ENCODE results near the gene SLC7A1.
A peak's percentile ranks its signal among the peaks of the same experiment; 100 is the strongest.

The SLC7A1 gene

GRCh38 chr13:29507356-29507755 lies 88.1 kb downstream of the SLC7A1 start:
- peak; percentile 73 for DNase-seq

- DNase-seq = no peak
Measured at GRCh38 chr13:29505950-29506349, 89.5 kb downstream of the SLC7A1 start.

DNA sequence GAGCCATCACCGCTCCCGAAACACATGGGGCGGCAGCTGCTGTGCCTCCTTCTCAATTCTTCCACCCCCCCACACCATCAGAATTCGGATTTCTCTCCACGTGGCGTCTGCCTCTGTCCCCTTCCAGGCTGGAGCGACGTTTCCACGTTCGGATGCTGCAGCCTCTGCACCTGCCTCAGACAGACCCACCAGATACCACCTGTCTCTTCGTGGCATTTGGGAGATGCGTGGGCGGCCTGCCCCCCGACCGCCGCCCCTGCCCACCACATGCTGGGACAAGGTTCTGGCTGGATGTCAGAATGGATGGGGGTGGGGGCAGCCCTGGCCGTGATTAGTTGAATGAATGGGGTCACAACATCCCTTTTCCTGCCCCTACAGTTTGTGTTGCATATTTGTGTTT lies 90.0 kb downstream of the SLC7A1 start:
- no peak for DNase-seq

DNA sequence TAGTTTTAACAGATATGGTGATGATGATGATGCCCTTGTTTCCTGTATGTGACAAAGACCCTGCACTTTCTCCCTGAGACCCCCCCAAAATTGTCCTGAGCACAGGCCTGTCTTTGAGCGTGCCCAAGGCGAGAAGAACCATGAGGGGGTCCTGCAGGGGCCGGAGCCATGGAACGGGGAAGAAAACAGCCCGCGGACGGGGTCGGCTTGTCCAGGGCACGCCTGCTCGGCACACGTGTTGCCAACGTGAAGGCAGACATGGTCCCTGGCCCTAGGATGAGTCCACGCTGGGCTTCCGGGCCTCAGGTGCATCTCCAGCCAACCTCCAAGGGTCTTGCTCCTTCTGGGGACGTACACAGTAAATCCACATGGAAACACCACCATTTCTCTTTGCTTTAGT lies 90.8 kb downstream of the SLC7A1 start:
- no peak for DNase-seq

GRCh38 chr13:29503041-29503837 lies 92.2 kb downstream of the SLC7A1 start:
- no peak for DNase-seq

DNA sequence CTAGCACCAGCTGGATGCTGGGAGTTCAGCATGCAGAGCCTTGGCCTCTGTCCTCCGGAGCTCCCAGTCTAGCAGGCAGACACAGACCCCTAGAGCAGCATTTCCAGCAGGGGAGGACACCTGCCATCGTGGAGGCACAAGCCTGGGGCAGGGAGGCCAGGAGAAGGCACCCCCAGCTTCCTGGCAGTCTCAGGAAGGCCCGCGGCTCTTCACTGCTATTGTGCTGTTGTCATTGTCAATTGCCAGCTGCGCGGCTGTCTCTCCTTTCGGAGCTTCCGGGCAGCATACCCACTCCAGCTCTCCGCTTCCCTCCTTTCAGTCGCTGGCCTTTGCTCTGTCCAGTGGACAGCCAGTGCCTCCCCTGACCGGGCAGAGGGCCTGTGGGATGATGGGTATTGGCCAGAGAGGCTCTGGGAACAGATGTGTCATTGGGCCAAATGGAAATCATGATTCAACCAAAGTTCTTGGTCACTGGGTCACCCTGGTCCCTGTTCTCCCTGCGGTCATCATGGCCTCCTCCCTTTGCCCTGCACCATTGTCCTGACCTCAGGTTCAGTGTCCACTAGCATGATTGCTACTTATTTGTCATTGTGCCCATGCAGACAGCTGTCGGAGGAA lies 93.0 kb downstream of the SLC7A1 start:
- DNase-seq = no peak

DNA sequence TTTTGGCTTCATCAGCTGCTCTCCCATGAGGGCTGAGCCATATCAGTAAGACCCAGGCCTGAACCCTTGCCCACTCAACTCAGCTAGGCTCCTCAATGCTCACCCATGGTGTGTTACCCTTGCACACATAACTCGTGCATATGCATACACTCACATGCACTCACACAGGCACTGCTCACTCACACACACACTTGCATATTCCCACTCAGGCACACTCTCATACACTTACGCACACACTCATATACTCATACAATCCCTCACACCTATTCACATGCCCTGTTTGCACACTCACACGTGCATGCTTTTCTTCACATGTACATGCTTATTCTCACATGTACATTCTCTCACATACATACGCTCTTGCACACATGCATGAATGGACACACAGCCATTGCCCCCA lies 93.8 kb downstream of the SLC7A1 start:
- no peak for DNase-seq

GRCh38 chr13:29500386-29500785 lies 95.1 kb downstream of the SLC7A1 start:
- no peak for DNase-seq

DNA sequence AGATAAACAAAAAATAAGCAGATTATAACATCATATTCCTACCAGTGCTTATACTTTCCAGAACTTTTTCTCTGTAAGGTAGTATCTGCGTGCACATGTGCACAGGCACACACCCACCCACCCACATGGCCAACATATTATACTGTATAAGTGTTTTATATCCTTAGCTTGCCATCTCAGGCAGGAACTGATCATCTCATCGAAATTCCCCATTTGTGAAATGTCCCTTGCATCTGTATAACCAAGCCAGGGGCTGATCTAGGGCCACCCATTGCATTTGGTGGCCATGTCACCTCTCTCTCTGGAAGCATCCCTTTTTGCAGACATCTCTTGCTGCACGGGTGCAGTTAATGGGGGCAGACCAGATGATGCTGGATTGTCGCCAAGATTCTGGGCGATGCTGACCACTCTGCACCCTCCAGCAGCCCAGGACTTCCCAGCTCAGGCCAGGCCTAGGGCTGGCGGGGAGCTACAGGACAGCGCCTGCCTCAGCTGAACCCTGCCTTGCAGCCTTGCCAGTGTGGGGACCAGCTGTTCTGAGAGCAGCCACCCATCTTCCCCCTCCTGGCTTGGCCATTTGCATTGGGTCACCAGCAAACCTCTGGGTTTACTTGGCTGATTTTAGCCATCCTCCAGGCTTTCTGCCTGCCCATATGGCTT lies 95.9 kb downstream of the SLC7A1 start:
- DNase-seq = no peak

DNA sequence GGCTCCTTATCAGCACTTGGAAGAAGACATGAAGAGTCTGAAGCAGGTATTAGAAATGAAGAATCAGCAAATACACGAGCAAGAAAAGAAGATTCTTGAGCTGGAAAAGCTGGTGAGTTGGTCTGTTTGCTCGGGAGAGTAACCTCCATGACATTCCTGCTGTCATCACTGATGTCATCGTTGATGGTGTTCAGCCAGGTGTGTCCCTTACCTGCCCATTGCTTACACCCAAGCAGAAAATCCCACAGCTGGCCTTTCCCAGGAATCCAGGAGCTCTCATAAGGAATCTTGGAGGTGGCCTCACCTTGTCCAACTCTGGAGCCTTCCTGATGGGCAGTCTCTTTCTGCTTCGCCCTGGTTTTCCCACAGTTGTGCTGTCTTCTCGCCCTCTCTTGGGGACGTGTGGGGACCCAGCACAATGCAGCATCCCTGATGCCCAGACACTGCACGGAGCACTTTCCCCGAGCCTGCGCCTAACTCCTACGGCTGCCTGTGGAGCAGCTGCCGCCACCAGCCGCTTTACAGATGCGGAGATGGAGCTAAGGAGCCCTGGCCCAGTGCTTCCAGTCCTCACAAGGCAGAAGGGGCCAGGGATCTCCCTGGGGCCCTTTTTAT lies 97.0 kb downstream of the SLC7A1 start:
- no peak for DNase-seq

DNA sequence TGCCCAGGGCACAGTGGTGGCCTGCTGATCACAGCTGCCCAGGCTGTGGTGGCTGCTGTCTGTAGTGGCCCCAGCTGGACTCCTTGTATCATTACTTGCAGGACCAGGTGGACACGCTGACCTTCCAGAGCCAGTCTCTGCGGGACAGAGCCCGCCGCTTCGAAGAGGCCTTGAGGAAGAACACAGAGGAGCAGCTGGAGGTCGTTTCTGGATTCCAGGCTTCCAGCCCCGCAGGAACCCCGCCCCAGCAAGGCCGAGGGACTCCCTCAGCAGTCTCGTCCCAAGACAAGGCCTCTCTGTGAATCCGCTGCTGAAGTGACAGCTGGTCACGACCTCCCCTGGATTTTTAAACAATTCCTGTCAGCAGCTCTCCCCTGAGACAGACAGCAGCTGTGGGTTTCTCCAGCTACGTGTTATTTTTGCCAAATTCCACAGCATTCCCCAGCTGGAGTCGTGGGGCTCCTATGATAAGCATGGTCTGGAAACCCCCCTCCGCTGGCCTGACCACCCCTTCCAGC lies 98.3 kb downstream of the SLC7A1 start:
- DNase-seq = no peak

DNA sequence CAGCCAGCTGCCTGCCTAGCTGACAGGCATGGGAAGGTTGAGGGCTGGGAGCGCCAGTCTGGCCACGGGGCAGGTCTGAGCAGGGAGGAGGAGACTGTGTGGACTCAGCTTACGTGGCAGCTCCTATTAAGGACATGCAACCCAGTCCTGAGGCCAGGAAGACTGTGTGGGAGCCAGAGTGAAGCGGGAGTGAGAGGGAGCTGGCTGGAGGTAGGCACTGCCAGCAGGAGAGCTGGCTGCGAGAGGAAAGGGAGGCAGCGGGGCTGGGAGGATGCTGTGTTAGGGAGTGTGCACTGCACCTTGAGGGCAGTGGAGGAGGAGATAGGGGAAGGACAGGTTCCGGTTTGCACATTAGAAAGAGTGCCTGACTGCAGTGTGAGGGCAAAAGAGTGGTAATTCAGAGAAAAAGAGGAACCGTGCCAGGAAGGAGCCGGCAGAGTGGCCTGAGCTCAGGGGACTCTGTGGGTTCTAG lies 99.2 kb downstream of the SLC7A1 start:
- no peak for DNase-seq

DNA sequence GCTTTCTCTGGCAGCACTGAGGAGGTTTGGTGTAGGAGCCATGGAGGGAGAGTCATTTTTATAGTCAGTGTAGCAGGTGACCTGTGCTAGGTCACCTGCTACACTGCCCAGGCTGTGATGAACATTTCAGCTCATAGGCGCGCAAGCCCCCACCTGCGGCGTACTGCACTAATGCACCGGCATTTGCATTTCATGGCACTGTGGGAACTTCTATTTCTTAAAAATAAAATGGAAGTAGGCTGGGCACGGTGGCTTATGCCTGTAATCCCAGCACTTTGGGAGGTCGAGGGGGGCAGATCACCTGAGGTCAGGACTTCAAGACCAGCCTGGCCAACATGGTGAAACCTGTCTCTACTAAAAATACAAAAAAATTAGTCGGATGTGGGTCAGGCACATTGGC lies 101.0 kb downstream of the SLC7A1 start:
- no peak for DNase-seq

- no peak for DNase-seq
Measured at GRCh38 chr13:29493796-29494195, 101.7 kb downstream of the SLC7A1 start.

DNA sequence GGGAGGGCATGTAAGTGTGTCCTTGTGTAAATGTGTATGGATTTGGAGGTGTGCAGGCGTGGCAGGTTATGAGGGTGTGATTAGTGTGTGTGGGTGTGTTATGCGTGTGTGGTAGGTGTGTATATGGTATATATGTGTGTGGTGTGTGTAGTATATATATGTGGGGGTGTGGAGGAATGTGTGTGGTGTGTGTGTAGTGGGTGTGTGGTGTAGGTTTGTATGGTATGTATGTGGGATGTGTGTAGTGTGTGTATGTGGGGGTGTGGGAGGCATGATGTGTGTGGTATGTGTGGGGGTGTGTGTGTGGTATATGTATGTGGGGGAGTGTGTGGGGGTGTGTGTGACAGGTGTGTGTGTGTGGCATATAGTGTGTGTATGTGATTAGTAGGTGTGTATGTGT lies 104.2 kb downstream of the SLC7A1 start:
- DNase-seq = no peak

DNA sequence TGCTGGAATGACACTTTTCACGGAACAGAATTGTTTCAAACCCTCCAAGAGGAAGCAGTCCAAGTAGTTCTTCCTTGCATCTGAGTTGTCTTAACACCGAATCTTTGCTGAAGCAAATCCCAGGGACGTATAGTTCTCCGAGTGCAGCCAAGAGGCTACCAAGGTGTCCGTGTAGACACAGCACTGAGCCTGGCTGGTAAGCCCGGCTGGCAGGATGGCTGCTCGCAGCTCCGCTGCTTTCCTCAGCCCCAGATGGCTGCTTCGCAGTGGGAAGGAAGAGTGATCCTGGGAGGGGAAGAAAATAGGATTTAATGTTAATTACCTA lies 105.0 kb downstream of the SLC7A1 start:
- no peak for DNase-seq

- DNase-seq = no peak
Measured at GRCh38 chr13:29489650-29490560, 105.6 kb downstream of the SLC7A1 start.

GRCh38 chr13:29487466-29488454 lies 107.7 kb downstream of the SLC7A1 start:
- DNase-seq = no peak

GRCh38 chr13:29486551-29486950 lies 108.9 kb downstream of the SLC7A1 start:
- no peak for DNase-seq

GRCh38 chr13:29484796-29485195 lies 110.7 kb downstream of the SLC7A1 start:
- DNase-seq = no peak

DNA sequence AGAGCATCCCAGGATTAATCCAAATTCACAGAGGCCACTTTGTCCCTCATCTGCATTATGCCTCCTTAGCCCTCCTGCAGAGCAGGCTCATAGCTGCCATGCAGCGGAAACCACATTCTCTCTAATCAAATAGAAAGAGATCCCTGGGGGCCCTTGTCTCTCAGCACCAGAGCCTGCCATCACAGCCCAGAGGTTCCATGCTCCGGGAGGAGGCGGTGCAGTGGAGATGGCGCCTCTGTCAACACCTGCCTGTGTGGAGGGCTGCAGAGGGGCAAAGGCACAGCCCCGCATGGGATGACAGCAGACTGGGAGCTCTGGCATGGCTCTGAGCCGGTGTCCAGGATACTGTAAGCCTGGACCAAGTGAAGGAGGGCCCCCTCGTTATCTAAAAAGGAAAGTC lies 111.3 kb downstream of the SLC7A1 start:
- DNase-seq = peak; percentile 14
